IgD-negative memory B cell (primary cell): Measurements from ENCODE around the gene REP15. TPM values are rescaled to one million over a fixed set of nuclear protein-coding genes. Genes with fewer than 3 reads are reported as not detected.
A peak's percentile ranks its signal among the peaks of the same experiment; 100 is the strongest.
"Not testable (repeated sequence)": the region's sequence is repeated elsewhere in the genome, so short reads cannot be mapped to it uniquely, and the experiment has no call there.

ENCODE experiments used
- H3K27ac Mint-ChIP-seq, 3 donors: one replicate each; pipeline ENCODE4 v1.8.0; 2020 to 2022; ENCODE audit warnings: mild to moderate bottlenecking in 3 of 3, mixed read lengths in 3 of 3, moderate library complexity in 1 of 3
- H3K27me3 Mint-ChIP-seq: one replicate; pipeline ENCODE4 v1.8.0; 2021; ENCODE audit warnings: mixed read lengths
- H3K36me3 Mint-ChIP-seq: one replicate; pipeline ENCODE4 v1.8.0; 2020; ENCODE audit warnings: mild to moderate bottlenecking, mixed read lengths
- H3K4me1 Mint-ChIP-seq, 3 donors: one replicate each; pipeline ENCODE4 v1.8.0; 2020 to 2022; ENCODE audit warnings: mixed read lengths in 3 of 3, mild to moderate bottlenecking in 1 of 3
- H3K4me3 Mint-ChIP-seq, 4 donors: one replicate each; pipeline ENCODE4 v1.8.0; 2020 to 2022; ENCODE audit warnings: mild to moderate bottlenecking in 4 of 4, mixed read lengths in 4 of 4, moderate library complexity in 3 of 4
- H3K9me3 Mint-ChIP-seq, 3 donors: one replicate each; pipeline ENCODE4 v1.8.0; 2020 to 2021; ENCODE audit warnings: mixed read lengths in 3 of 3, mild to moderate bottlenecking in 1 of 3
- polyA plus RNA-seq: library from polyadenylated mRNA; unstranded; fragments of 300-500 nt; fragmentation: Illumina TruSeq; gene quantifications from one replicate; pipeline ENCODE4 v1.2.3, GENCODE V29; 2021

The REP15 gene, protein sequence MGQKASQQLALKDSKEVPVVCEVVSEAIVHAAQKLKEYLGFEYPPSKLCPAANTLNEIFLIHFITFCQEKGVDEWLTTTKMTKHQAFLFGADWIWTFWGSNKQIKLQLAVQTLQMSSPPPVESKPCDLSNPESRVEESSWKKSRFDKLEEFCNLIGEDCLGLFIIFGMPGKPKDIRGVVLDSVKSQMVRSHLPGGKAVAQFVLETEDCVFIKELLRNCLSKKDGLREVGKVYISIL
- polyA plus RNA-seq: not detected

DNA sequence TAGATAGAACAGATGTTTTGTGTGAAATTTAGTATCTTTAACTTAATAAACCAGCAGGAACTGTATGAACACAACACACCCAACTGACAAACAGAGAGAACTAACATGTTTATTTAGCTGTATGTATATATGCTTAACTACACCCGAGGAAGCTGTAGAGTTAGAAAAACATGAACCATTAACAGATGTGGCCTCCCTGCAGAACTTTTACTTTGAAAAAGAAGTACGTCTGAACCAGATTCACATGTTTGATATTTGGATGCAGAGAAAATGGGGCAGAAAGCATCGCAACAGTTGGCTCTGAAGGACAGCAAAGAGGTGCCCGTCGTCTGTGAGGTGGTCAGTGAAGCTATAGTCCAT, at the start of gene REP15:
REP15 (plus strand) TSS at position 155 of the 360 bp plus-strand sequence; CDS start at position 271, 116 bp downstream.
- Mint-ChIP-seq H3K4me3 (no peak within 1 kb of the TSS), H3K4me1 (no peaks in the 10 kb centered on the region), H3K27ac (no peak within 1 kb of the TSS), H3K9me3 (no peaks in the 10 kb centered on the region), H3K27me3 (peaks cover 3% of the 10 kb centered on the region), H3K36me3 (peaks cover 3% of the 10 kb centered on the region)

DNA sequence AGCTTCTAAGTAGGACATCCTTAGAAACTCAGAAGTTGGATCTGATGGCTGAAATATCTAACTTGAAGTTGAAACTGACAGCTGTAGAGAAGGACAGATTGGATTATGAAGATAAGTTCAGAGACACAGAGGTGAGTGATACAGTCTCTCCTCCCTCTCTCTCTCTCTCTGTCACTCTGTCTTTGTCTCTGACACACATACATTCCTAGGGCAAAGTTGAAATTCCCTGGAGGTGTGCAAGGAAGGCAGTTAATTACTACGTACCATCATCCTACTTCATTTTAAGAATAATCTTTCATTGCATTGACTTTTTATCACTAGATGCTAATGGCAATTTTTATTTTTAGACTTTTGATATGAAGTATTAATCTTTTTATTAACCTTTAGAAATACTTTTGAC, 46.2 kb upstream of the REP15 start:
- H3K4me1 Mint-ChIP-seq: peaks cover 2 to 12% (median 4%) of the 10 kb centered on the region in 3 donors
- H3K27ac Mint-ChIP-seq: no peak overlapping the region
- no peaks in the 10 kb centered on the region for H3K9me3 Mint-ChIP-seq
- H3K4me3 Mint-ChIP-seq: no peak overlapping the region
- H3K36me3 Mint-ChIP-seq: peaks cover 2% of the 10 kb centered on the region
- H3K27me3 Mint-ChIP-seq: no peaks in the 10 kb centered on the region

DNA sequence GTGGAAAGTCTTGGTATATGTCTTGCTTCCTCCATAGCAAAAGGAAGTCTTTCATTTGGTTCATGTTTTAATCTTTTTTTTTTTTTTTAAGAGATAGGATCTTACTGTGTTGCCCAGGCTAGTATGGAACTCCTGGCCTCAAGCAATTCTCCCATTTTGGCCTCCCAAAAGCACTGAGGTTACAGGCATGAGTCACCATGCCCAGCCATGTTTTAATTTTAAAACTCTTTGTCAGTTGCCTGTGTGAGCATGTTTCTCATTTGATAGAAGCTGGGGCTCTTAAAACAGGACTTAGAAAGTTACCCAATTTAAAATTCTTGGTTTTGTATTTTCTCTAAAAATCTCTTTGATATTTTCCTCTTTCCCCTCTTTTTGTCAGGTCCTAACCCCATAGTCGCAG, 45.0 kb upstream of the REP15 start:
- Mint-ChIP-seq H3K36me3 (peaks cover 2% of the 10 kb centered on the region), H3K4me1 (peaks cover 2 to 12% (median 4%) of the 10 kb centered on the region in 3 donors), H3K4me3 (no peak overlapping the region), H3K27me3 (no peaks in the 10 kb centered on the region), H3K27ac (no peak overlapping the region), H3K9me3 (no peaks in the 10 kb centered on the region)

GRCh38 chr12:27652174-27652763, 44.0 kb upstream of the REP15 start:
- Mint-ChIP-seq H3K4me1 (peaks cover 2 to 11% (median 4%) of the 10 kb centered on the region in 3 donors), H3K36me3 (peaks cover 2% of the 10 kb centered on the region), H3K9me3 (no peaks in the 10 kb centered on the region), H3K4me3 (peak overlapping the region in 1 of 4 donors; percentile 28), H3K27me3 (no peaks in the 10 kb centered on the region), H3K27ac (no peak overlapping the region)

DNA sequence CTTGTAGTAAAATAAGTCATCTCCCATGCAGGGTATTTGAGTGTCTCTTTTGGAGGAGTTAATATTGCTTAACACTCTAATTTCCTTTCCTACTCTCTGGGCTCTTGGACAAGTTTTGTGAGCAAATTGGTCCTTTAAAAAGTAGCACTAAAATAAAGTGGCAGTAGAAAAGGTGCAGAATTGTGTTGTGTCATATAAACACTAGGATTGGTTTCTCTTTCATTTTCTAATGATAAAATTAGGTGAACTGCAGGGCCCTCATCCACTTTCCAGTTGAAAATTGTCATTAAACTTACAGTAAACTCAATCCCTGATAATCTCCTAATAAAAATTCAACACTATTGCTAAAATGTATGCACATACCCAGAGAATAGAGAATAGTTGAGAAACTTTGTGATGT, 42.6 kb upstream of the REP15 start:
- peak overlapping the region in 1 of 4 donors; percentile 7 for H3K4me3 Mint-ChIP-seq
- H3K9me3 Mint-ChIP-seq: no peaks in the 10 kb centered on the region
- no peak overlapping the region for H3K27ac Mint-ChIP-seq
- H3K4me1 Mint-ChIP-seq: peaks cover 2 to 9% (median 4%) of the 10 kb centered on the region in 3 donors
- no peaks in the 10 kb centered on the region for H3K27me3 Mint-ChIP-seq
- no peaks in the 10 kb centered on the region for H3K36me3 Mint-ChIP-seq

DNA sequence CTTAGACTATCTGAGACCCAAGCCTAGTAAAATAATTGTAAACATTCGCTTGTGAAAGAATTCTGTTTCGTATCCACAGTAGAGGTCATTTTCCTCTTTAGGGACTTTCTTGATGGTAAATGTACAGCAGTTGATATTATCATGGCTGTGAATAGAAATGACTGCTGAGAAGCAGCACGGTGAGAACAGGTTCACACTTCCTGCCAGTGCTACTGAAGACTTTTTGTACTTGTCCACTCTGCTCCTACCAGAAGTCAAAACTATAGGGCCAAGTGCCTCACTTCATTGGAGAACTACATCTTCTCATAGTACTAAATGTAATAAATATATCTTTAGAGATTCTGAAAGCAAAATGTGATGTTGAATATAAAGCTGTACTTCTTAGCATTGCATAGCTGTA, 40.8 kb upstream of the REP15 start:
- not testable (repeated sequence) for H3K4me1 Mint-ChIP-seq, H3K36me3 Mint-ChIP-seq, H3K4me3 Mint-ChIP-seq, H3K27ac Mint-ChIP-seq, H3K9me3 Mint-ChIP-seq, H3K27me3 Mint-ChIP-seq

DNA sequence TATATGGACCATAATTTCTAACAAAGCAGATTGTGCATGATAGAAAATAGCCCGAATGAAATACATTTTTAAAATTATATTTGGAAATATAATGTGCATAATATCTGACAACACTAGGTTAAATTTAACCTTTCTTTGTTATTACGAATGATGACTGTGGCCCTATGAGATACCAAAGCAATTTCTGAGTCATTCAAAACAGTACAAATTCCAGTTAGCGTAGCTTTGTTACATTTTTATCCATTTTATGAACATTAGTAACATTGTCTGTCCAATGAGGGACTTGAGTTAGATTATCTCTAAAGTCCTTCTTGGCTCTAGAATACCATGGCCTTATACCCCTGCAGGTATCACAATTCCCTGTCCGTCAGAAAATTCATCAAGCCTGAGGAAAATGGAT, 39.0 kb upstream of the REP15 start:
- H3K36me3 Mint-ChIP-seq: no peaks in the 10 kb centered on the region
- H3K4me1 Mint-ChIP-seq: peaks cover under 1 to 6% (median 4%) of the 10 kb centered on the region in 3 donors
- H3K4me3 Mint-ChIP-seq: no peak overlapping the region
- H3K9me3 Mint-ChIP-seq: no peaks in the 10 kb centered on the region
- H3K27ac Mint-ChIP-seq: peak overlapping the region in 1 of 3 donors; percentile 35
- no peaks in the 10 kb centered on the region for H3K27me3 Mint-ChIP-seq

DNA sequence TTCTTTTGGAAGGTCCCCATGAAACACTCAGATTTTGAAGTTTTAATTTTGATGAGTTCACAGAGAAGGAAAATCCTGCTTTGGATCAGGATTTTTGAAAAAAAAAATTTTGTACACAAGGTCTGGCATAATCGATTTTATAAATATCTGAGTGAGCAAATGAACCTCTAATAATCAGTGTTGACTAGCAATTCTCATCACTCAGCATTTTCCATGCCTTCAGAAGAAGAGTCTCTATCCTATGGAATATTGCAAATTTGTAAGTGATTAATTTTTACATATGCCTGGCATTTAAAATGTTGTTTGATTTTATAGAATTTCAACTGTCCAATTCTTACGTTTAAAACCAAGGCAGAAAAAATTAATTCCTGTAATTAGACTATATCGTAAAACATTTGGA, 30.5 kb upstream of the REP15 start:
- H3K27me3 Mint-ChIP-seq: peaks cover 1% of the 10 kb centered on the region
- H3K9me3 Mint-ChIP-seq: no peaks in the 10 kb centered on the region
- H3K4me1 Mint-ChIP-seq: no peaks in the 10 kb centered on the region
- no peak overlapping the region for H3K27ac Mint-ChIP-seq
- no peak overlapping the region for H3K4me3 Mint-ChIP-seq
- H3K36me3 Mint-ChIP-seq: peaks cover 2% of the 10 kb centered on the region

DNA sequence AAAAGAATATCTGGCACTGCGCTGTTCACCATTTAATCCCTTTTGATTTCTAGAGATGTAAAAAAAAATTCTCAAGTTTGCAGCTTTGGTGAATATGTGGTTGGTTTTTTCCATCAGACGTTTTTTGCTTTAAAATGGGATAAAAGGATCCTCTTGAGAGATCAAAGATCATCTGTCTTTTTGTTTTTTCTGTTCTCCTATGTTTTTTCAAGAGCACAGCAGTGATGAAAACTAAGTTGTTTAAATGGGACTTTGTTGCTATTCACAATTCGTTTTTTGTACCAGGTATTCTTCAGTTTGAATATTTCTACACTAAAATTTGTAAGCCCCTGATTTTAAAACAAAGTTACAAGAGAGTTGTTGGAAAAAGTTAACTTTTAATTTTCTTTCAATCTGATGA, 29.7 kb upstream of the REP15 start:
- H3K27me3 Mint-ChIP-seq: peaks cover 2% of the 10 kb centered on the region
- H3K9me3 Mint-ChIP-seq: no peaks in the 10 kb centered on the region
- no peaks in the 10 kb centered on the region for H3K4me1 Mint-ChIP-seq
- H3K27ac Mint-ChIP-seq: no peak overlapping the region
- peaks cover 2% of the 10 kb centered on the region for H3K36me3 Mint-ChIP-seq
- no peak overlapping the region for H3K4me3 Mint-ChIP-seq

- Mint-ChIP-seq H3K9me3 (no peaks in the 10 kb centered on the region), H3K36me3 (peaks cover 2% of the 10 kb centered on the region), H3K27me3 (peaks cover 5% of the 10 kb centered on the region), H3K4me1 (no peaks in the 10 kb centered on the region), H3K27ac (no peak overlapping the region), H3K4me3 (no peak overlapping the region)
Measured at GRCh38 chr12:27667540-27667939, 28.7 kb upstream of the REP15 start.

GRCh38 chr12:27672051-27672450, 24.2 kb upstream of the REP15 start:
- H3K9me3 Mint-ChIP-seq: no peaks in the 10 kb centered on the region
- no peak overlapping the region for H3K4me3 Mint-ChIP-seq
- H3K27ac Mint-ChIP-seq: peak overlapping the region in 1 of 3 donors; percentile 1
- H3K27me3 Mint-ChIP-seq: peaks cover 5% of the 10 kb centered on the region
- H3K4me1 Mint-ChIP-seq: no peaks in the 10 kb centered on the region
- H3K36me3 Mint-ChIP-seq: no peaks in the 10 kb centered on the region

DNA sequence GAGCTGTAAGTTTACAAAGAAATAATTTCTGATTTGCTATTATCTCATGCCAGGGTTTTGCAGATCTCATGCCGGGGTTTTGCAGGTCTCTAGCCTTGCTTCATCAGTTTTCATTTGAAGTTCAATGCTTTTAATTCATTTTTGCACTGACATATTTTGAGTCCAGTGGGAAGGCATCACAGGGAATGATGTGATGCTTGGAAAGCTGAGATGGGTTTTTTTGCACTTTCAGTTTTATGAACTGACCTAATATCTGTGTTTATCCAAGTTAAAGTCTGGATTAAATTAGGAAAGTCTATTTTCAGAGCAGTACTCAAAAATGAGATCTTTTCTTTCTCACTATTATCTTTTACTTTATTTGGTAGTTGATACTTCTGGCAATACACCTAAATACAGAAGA, 23.6 kb upstream of the REP15 start:
- Mint-ChIP-seq H3K4me3 (no peak overlapping the region), H3K36me3 (no peaks in the 10 kb centered on the region), H3K4me1 (no peaks in the 10 kb centered on the region), H3K27me3 (peaks cover 5% of the 10 kb centered on the region), H3K9me3 (no peaks in the 10 kb centered on the region), H3K27ac (no peak overlapping the region)

DNA sequence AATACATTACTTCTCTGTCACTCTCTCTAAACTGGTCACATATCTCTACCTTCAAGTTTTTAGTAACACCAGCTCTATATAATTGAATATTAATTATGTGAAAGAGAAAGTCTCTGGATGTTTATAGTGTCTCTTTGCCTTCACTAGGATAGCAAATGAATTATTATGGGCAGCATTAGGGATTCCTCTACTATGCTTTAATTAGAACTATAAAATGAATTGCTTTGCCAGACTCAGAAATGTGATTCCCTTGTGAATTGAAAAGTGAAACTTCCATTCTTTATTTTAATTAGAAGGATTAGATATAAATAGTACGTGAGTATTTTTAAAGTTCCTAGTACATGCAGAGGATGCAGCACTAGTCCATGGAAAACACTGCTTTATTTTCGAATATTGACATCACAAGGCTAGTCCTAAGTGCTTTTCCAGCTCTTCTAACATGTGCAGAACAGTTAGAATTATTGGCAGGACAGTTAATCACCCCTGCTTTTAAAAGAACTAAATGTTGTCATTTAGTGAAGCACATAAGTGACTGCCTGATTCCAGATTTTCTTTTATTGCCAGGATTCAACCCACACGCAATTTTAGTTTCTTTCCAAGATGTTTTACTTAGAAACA, 23.0 kb upstream of the REP15 start:
- no peaks in the 10 kb centered on the region for H3K36me3 Mint-ChIP-seq
- H3K4me1 Mint-ChIP-seq: no peaks in the 10 kb centered on the region
- H3K27ac Mint-ChIP-seq: no peak overlapping the region
- H3K9me3 Mint-ChIP-seq: no peaks in the 10 kb centered on the region
- H3K27me3 Mint-ChIP-seq: peaks cover 5% of the 10 kb centered on the region
- H3K4me3 Mint-ChIP-seq: no peak overlapping the region

GRCh38 chr12:27674989-27675388, 21.3 kb upstream of the REP15 start:
- Mint-ChIP-seq H3K9me3 (no peaks in the 10 kb centered on the region), H3K27me3 (peaks cover 4% of the 10 kb centered on the region), H3K4me3 (no peak overlapping the region), H3K4me1 (no peaks in the 10 kb centered on the region), H3K36me3 (no peaks in the 10 kb centered on the region), H3K27ac (no peak overlapping the region)

DNA sequence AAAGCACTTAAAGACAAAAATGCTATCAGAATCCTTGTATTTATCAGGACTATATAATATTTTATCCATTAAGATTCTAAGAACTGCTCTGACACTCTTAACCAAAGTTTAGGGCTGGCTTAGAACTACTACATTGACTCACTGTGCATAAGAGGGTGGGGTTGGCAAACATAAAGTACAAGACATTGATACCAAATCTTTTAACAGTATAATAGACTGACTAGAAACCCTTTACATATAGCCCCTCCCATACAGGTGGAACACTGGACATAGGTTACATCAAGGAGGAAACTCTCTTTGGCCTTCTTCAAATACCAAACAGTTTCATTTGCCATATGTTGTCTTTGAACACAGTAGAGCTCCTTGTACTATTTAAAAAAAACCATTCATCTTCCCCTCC, 15.6 kb upstream of the REP15 start:
- Mint-ChIP-seq H3K4me3 (no peak overlapping the region), H3K36me3 (no peaks in the 10 kb centered on the region), H3K4me1 (no peaks in the 10 kb centered on the region), H3K27ac (no peak overlapping the region), H3K9me3 (no peaks in the 10 kb centered on the region), H3K27me3 (no peaks in the 10 kb centered on the region)

- Mint-ChIP-seq H3K4me3 (no peak overlapping the region), H3K4me1 (no peaks in the 10 kb centered on the region), H3K9me3 (no peaks in the 10 kb centered on the region), H3K27ac (no peak overlapping the region), H3K36me3 (no peaks in the 10 kb centered on the region), H3K27me3 (no peaks in the 10 kb centered on the region)
Measured at GRCh38 chr12:27682534-27682933, 13.7 kb upstream of the REP15 start.
